Measurements from ENCODE around the gene SH3GL3. TPM values are rescaled to one million over a fixed set of nuclear protein-coding genes. Genes with fewer than 3 reads are reported as not detected.

Gene SH3GL3
- total RNA-seq, 4 donors from 2014 or later, result 0.40 TPM; not detected in 3

DNA sequence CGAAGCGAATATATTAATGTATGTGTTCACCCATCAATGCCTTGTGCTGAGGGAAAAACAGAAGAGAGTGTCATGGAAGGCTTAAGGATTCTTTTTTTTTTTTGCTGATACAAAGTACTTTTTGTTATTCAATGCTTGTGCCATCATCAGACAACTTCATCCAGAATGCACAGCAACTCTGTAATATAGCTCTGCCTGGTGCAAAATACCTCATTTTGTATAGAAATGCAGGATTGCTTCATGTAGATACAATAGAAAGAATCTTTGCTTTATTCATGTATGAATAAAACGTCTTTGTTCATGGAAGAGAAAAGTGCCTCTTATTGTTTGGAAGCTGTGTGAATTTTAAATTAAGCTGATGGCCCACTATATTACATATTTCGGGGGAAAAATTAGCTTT, 62.9 kb downstream of the SH3GL3 start:
- Histone ChIP-seq H3K4me1 (no peaks in the 10 kb centered on the region), H3K36me3 (no peaks in the 10 kb centered on the region), H3K27ac (no peak overlapping the region), H3K27me3 (no peaks in the 10 kb centered on the region), H3K4me3 (replicated peaks in 1 of 3) (no peak overlapping the region), H3K9me3 (no peaks in the 10 kb centered on the region)
- no peak for TF ChIP-seq POLR2A (IDR thresholded peaks at IDR 0.05)
- TF ChIP-seq, protein P1, sequence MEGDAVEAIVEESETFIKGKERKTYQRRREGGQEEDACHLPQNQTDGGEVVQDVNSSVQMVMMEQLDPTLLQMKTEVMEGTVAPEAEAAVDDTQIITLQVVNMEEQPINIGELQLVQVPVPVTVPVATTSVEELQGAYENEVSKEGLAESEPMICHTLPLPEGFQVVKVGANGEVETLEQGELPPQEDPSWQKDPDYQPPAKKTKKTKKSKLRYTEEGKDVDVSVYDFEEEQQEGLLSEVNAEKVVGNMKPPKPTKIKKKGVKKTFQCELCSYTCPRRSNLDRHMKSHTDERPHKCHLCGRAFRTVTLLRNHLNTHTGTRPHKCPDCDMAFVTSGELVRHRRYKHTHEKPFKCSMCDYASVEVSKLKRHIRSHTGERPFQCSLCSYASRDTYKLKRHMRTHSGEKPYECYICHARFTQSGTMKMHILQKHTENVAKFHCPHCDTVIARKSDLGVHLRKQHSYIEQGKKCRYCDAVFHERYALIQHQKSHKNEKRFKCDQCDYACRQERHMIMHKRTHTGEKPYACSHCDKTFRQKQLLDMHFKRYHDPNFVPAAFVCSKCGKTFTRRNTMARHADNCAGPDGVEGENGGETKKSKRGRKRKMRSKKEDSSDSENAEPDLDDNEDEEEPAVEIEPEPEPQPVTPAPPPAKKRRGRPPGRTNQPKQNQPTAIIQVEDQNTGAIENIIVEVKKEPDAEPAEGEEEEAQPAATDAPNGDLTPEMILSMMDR (IDR thresholded peaks at IDR 0.05), result no peak
- DNase-seq, result no peak
- WGBS, 2 donors, result 88 to 91% methylated on average over 4 of the region's 4 CpGs
- intact Hi-C loops (cut with DNase I), result no loop called here

DNA sequence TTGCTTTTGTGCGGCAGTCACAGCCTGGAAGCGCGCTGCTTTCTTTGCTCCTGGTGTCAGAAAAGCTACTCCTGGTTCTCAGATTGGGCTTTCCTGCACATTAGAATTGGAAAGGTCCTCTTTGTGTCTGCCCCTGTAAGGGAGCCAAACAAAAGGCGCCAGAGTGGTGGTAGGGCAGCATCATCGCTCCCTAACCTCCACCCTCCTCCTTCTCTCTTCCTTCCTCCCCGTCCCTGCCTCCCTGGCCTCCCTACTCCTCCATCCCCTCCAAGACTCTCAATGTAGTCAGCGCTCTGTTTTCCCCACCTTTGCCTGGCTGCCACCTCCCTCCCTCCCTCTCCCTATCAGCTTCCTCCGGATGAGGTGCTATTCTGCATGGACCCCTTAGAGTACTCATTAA, 65.3 kb downstream of the SH3GL3 start:
- 40 to 44% methylated on average over 8 of the region's 8 CpGs for WGBS, 2 donors
- H3K27me3 ChIP-seq, result no peaks in the 10 kb centered on the region
- TF ChIP-seq POLR2A (IDR thresholded peaks at IDR 0.05), result no peak
- TF ChIP-seq, protein P1 (IDR thresholded peaks at IDR 0.05), result no peak
- H3K27ac ChIP-seq, result no peak overlapping the region
- DNase-seq, result no peak
- H3K36me3 ChIP-seq, result no peaks in the 10 kb centered on the region
- H3K4me1 ChIP-seq, result no peaks in the 10 kb centered on the region
- H3K9me3 ChIP-seq, result no peaks in the 10 kb centered on the region
- no peak overlapping the region for H3K4me3 ChIP-seq (replicated peaks in 1 of 3)
- intact Hi-C loops (cut with DNase I), result no loop called here

DNA sequence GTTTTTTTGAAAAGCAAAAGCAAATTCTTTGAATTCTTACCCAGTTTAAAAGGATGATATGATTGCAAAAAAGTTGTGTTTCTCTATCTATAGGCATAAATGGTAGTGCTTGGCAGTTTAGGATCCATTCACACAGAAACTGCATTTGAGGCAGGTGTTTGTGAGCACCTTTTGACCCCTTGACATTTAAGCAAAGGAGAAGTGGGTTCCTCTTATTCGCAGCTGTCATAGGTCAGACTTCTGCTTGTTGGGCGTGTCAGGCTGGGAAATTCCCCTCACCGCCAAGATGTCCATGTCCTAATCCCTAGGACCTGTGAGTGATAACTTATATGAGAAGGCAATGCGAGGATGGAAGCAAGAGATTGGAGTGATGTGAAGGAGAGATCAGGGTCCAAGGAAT, 67.4 kb downstream of the SH3GL3 start:
- no peak for TF ChIP-seq POLR2A (IDR thresholded peaks at IDR 0.05)
- TF ChIP-seq, protein P1 (IDR thresholded peaks at IDR 0.05), result no peak
- no peaks in the 10 kb centered on the region for H3K36me3 ChIP-seq
- 83 to 86% methylated on average over 4 of the region's 4 CpGs for WGBS, 2 donors
- intact Hi-C loops (cut with DNase I), result no loop called here
- H3K4me1 ChIP-seq, result no peaks in the 10 kb centered on the region
- no peak for DNase-seq
- H3K27me3 ChIP-seq, result no peaks in the 10 kb centered on the region
- no peak overlapping the region for H3K27ac ChIP-seq
- no peak overlapping the region for H3K4me3 ChIP-seq (replicated peaks in 1 of 3)
- H3K9me3 ChIP-seq, result no peaks in the 10 kb centered on the region

DNA sequence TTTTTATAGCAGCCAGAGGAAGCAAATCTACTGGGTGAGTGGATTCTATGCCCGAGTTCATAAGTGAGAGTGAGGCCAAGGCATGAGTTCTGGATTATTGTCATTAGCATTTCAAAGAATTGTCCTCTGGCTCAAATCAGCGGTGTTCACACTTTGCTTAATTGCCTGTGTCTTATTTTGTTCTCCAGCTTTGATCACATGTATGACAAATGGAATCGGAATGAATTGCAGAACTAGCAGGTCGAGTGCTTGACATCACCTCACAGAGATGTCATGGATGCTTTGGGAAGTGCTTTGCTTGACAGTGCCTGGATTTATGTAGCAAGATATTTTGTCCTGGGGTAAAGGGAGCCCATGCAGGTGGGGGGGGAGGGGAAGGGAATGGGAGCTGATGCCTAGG, 68.0 kb downstream of the SH3GL3 start:
- intact Hi-C loops (cut with DNase I), result no loop called here
- no peak for TF ChIP-seq POLR2A (IDR thresholded peaks at IDR 0.05)
- TF ChIP-seq, protein P1 (IDR thresholded peaks at IDR 0.05), result no peak
- DNase-seq, result no peak
- no peaks in the 10 kb centered on the region for H3K4me1 ChIP-seq
- WGBS, 2 donors, result 74 to 78% methylated on average over 4 of the region's 4 CpGs
- no peaks in the 10 kb centered on the region for H3K27me3 ChIP-seq
- H3K36me3 ChIP-seq, result no peaks in the 10 kb centered on the region
- H3K9me3 ChIP-seq, result no peaks in the 10 kb centered on the region
- no peak overlapping the region for H3K4me3 ChIP-seq (replicated peaks in 1 of 3)
- H3K27ac ChIP-seq, result no peak overlapping the region

DNA sequence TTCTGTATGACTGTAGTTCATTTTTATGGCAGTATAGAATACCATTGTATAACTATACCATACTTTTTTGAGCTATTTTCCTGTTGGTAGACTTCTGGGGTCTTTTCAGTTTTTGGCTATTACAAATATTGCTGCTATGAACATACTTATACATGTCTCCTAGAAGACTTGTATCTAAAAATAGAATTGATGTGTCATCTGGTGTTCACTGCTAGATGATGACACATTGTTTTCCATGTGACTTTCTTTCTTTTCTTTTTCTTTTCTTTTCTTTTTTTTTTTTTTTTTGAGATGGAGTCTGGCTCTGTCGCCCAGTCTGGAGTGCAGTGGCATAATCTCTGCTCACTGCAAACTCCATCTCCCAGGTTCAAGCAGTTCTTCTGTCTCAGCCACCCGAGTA, 69.8 kb downstream of the SH3GL3 start:
- Histone ChIP-seq H3K27me3 (no peaks in the 10 kb centered on the region), H3K4me3 (replicated peaks in 1 of 3) (no peak overlapping the region), H3K36me3 (no peaks in the 10 kb centered on the region), H3K4me1 (no peaks in the 10 kb centered on the region), H3K9me3 (no peaks in the 10 kb centered on the region), H3K27ac (no peak overlapping the region)
- DNase-seq, result no peak
- WGBS, 2 donors, result 85 to 96% methylated on average over 2 of the region's 2 CpGs
- intact Hi-C loops (cut with DNase I), result no loop called here
- TF ChIP-seq, protein P1 (IDR thresholded peaks at IDR 0.05), result no peak
- TF ChIP-seq POLR2A (IDR thresholded peaks at IDR 0.05), result no peak
